LNCaP clone FGC (cell line): ENCODE results near the gene SAA1.

Source experiments
- DNase-seq: peaks from one replicate; pipeline ENCODE4 v3.0.0-alpha.2; 2011; ENCODE audit warnings: low read depth
- H3K4me3 ChIP-seq: 2 replicates; pipeline ENCODE4 v1.5.1; 2011; ENCODE audit warnings: mild to moderate bottlenecking, low read depth, low read length, control low read depth
- TF ChIP-seq, protein P1 (sequence below): IDR thresholded peaks from 2 replicates; pipeline ENCODE4 v1.5.1; 2012; ENCODE audit warnings: mild to moderate bottlenecking; ENCODE audit not compliant: control insufficient read depth, insufficient read depth; ENCODE audit errors: extremely low read depth

The SAA1 gene

DNA sequence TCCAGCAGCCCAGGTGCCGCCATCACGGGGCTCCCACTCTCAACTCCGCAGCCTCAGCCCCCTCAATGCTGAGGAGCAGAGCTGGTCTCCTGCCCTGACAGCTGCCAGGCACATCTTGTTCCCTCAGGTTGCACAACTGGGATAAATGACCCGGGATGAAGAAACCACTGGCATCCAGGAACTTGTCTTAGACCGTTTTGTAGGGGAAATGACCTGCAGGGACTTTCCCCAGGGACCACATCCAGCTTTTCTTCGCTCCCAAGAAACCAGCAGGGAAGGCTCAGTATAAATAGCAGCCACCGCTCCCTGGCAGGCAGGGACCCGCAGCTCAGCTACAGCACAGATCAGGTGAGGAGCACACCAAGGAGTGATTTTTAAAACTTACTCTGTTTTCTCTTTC lies at the start of gene SAA1:
SAA1 (plus strand) TSS at position 316 of the 400 bp plus-strand sequence. CDS start 624 bp downstream, outside the sequence.
- DNase-seq, result no peak
- TF ChIP-seq, protein P1, sequence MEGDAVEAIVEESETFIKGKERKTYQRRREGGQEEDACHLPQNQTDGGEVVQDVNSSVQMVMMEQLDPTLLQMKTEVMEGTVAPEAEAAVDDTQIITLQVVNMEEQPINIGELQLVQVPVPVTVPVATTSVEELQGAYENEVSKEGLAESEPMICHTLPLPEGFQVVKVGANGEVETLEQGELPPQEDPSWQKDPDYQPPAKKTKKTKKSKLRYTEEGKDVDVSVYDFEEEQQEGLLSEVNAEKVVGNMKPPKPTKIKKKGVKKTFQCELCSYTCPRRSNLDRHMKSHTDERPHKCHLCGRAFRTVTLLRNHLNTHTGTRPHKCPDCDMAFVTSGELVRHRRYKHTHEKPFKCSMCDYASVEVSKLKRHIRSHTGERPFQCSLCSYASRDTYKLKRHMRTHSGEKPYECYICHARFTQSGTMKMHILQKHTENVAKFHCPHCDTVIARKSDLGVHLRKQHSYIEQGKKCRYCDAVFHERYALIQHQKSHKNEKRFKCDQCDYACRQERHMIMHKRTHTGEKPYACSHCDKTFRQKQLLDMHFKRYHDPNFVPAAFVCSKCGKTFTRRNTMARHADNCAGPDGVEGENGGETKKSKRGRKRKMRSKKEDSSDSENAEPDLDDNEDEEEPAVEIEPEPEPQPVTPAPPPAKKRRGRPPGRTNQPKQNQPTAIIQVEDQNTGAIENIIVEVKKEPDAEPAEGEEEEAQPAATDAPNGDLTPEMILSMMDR, result no peak
- H3K4me3 ChIP-seq, result no peak within 1 kb of the TSS

DNA sequence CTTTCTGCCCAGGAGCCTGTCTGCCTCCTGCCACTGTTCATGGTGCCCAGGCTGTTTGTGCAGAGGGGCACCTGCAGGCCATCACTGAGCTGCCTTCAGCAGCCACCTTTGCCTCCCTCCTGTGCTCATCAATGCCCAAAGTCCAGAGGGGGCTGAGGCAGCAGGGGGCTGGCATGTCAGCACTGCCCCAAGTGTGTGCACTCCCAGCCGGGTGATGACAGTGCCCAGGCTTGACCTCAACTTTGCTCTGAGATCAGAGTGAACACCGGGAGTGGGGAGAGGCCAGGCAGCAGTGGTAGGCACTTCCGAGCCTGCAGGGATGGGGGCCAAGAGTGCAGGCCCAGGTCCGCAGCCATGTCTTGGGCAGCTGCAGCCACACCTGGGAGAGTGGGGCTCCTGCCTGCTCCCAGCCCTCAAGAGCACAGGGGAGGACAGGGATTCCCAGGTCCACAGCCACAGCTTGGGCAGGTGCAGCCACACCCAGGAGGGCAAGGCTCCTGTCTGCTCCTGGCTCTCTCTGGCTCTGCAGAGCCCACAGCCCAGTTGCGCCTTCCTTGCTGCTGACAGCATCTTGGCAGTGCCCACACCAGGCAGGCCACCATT lies 44.7 kb upstream of the SAA1 start:
- no peak overlapping the region for H3K4me3 ChIP-seq
- TF ChIP-seq, protein P1, result no peak
- DNase-seq, result no peak

DNA sequence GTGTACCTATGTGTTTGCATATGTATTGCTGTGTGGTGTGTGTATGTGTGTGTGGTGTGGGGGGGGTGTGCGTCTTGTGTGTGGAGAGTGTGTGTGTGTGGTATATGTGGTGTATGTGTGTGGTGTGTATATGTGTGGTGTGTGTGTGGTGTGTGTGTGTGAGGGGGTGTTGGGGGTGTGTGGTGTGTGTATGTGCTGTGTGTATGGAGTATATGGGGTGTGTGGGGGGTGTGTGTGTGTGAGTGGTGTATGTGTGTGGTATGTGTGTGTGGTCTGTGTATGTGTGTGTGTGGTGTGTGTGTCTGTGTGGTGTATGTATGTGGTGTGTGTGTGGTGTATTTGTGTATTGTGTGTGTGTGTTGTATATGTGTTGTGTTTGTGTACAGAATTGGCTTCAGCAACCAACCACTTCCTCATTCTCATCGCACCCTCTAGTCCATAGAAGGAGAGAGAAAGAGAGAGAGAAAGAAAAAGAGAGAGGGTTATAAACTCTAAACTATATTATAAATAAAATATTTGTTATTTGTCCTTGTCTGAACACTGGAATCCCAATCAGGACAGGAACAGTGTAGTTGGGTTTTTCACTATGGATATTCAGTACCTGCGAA lies 43.1 kb upstream of the SAA1 start:
- no peak for DNase-seq
- H3K4me3 ChIP-seq, result no peak overlapping the region
- TF ChIP-seq, protein P1, result no peak

DNA sequence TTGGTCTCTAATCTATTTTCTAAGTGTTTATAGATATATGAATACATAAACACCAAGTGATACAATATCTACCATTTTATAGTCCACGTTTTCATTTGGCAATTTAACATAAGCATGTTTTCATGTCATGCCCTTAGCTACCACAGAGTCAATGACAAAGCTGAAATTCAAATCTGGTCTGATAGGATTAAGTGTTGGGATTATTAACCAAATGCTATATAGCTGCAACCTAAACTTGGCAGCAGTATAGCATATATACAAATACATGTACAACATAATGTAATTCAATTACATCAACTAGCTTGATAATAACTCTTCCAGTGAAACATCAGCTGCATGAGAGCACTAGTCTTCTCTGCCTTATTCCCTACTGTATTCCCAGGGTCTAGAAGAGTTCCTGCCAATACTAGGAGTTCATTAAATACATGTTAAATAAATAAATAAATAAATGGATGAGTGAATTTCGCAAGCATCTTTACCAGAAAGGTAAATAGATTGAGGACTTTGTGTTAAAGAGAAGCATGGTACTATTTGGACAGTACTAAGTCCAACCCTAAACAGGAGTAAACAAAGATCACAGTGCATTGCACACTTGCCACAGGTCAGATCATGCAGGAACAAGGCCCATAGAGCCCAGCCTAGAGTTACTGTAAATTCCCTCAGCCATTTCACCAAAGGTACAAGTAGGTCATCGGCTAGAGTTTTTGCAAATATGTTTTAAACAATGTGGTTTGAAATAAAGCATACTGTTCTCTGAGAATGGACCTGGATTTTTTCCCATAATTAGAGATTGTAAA lies 42.3 kb upstream of the SAA1 start:
- TF ChIP-seq, protein P1, result no peak
- no peak overlapping the region for H3K4me3 ChIP-seq
- peak; percentile 59 for DNase-seq

DNA sequence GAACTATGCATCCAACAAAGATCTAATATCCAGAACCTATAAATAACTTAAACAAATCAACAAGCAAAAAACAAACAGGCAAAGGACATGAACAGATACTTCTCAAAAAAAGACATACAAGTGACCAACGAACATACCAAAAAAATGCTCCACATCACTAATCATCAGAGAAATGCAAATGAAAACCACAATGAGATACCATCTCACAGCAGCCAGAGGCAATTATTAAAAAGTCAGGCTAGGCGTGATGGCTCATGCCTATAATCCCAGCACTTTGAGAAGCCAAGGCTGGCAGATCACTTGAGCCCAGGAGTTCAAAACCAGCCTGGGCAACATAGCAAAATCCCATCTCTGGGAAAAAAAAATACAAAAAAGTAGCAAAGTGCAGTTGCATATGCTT lies 40.2 kb upstream of the SAA1 start:
- H3K4me3 ChIP-seq, result no peak overlapping the region
- TF ChIP-seq, protein P1, result no peak
- no peak for DNase-seq

DNA sequence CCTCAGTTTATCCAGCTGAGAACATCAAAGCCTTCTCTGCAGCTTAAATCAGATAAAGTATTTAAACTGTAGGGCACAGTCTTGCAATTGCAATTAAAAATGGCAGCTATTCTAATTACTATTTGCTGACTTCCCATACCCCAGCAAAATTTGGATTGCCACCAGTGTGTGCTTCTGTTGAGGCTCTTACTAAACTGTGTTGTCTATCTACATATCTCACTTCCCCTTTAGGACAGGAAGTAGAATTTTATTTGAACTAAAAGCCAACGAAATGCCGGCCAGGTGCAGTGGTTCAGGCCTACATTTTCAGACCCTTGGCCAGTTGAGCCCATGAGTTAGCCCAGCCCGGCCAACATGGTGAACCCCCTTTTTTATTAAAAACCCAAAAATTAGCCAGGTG lies 36.6 kb upstream of the SAA1 start:
- TF ChIP-seq, protein P1, result no peak
- no peak for DNase-seq
- no peak overlapping the region for H3K4me3 ChIP-seq

DNA sequence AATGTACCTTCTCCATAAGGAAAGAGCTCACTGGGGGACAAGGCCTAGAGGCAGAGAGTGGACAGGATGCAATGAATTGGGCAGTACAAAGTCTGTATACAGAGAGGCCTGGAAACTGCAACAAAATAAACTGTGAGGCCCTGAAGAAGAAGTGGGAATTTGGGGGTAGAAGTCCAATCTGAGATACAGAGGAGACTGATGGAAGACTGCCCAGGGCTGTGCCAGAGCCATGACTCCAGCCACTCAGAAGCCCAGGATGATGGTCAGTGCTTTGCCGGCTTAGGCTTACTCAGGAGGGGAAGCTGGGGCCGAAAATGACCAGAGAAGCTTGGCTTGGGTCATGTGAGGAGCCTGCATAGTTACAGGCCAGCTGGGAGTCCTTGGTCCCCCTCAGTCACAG lies 35.2 kb upstream of the SAA1 start:
- DNase-seq, result no peak
- H3K4me3 ChIP-seq, result no peak overlapping the region
- TF ChIP-seq, protein P1, result no peak
